HG02763 (cell line): Measurements from ENCODE around the gene OR51I2.

Experiments
- ATAC-seq: cut with Tn5 transposase; IDR thresholded peaks from one replicate; pipeline ENCODE4 v1.9.1; 2021; ENCODE audit warnings: mild to moderate bottlenecking, moderate library complexity; ENCODE audit not compliant: unreplicated experiment

The OR51I2 gene, protein sequence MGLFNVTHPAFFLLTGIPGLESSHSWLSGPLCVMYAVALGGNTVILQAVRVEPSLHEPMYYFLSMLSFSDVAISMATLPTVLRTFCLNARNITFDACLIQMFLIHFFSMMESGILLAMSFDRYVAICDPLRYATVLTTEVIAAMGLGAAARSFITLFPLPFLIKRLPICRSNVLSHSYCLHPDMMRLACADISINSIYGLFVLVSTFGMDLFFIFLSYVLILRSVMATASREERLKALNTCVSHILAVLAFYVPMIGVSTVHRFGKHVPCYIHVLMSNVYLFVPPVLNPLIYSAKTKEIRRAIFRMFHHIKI

DNA sequence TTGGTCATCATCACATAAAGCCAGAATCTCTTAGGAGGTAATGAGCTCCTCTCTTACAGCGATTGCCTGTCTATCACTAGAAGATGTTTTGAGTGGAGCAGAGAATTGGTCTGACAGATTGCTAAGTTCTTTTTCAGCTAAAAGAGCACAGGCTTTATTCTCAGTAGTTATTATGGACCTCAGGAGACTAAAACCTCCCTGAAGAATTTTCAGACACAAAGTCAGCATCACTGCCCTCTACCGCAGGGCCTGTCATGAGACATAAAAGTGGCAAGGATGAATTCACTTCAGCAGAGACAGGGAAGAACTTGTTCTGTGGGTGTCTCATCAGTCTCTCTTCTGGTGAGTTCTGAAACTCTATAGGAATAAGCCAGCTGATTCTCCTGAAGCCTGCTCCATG is at the start of gene OR51I2:
TSS of gene OR51I2 (plus strand) at position 301 of the 400 bp plus-strand sequence. CDS start 4,166 bp downstream, outside the sequence.
- no peak for ATAC-seq

DNA sequence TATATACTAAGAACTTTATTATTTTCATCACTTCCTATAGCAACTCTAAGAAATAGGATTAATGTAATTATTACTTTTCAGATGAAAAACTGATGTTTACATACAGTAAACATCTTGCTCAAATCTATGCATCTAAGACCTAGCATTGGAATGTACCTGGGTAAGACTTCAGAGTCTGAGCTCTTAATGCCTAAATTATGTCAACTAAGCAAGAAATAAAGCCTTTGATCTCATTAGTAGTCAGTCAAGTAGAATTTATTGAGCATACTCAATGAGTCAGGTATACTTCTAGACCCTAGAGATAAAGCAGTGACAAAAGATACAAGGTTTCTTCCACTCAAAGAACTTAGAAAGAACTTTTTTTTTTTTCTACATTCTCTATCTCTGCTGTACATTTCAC is 44.0 kb upstream of the OR51I2 start:
- no peak for ATAC-seq

DNA sequence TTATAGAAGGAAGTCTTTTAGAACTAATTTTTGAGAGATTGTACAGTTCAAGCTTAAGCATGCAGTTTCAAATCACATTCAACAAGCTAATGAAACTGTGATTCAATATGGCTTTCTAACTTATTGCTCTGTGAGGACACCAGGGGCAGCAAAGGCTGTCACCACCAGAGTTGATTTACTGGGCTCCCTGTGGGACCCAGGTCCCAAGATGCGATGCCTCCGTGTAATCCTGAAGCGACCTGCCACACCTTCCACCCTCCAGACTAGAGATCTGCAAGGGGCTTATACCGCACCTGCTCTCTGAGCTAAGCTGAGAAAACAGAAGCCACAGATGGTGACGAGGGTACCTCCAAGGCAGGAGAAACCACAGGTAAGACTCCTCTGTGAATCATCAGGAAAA is 28.1 kb upstream of the OR51I2 start:
- ATAC-seq, result no peak

DNA sequence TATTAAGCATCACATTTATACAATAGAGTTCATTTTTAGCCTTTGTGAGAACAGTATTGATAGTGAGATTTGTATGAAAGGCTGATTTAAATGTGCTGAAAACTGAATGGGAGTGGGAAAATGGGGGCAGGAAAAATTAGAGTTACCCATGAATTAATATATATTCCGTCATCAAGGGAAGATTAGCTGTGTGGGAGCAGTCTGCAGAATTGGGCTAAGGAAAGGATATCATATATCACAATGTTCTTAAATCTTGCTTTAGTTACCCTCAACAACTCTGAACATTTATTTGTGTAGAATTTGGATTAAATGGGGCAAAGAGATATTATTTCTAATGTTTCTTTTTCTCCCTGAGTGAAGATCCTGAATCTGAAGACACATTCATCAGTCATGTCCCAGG is 27.3 kb upstream of the OR51I2 start, which contains the start of gene OR51Q1:
TSS of gene OR51Q1 (plus strand) at position 301 of the 400 bp plus-strand sequence. CDS start at position 391, 90 bp downstream.
- no peak for ATAC-seq

DNA sequence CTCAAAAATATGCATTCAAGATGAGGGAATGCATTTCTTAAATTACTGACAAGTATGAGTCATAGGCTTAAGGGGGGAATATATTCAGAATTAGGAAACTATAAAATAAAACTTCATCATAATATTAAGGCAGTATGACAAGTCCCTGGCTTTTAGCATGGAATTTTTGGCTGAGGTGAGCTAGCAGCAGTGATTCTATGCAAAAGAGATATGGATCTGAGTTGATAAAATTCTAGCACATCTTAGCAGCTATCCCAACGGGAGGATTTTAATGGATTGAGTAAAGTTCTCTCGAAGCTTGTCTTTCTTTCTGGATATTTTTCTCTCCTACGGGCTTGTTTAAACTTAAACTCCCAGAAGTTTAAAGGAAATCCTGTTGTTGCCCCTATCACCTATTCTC is 26.0 kb upstream of the OR51I2 start:
- no peak for ATAC-seq

DNA sequence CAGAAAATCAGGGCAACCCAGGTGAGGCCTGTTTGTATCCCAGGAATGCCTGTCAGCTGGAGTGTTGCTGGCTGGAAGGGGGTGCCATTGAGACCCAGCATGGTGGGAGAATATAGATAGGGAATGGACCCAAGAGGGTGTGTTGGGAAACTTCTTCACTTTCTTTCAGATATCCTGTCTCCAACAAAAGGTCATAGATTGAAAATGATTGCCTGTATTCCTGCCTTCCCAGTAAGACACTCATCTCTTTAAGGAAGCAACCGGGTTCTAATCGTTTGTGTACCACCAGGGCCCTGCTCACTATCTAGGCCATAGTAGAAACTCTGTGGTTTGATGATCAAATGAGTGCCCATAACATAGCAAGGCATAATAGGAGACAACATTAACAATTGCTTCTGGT is 7.7 kb upstream of the OR51I2 start, which contains the start of gene OR51I1:
TSS of gene OR51I1 (minus strand) at position 101 of the 400 bp plus-strand sequence. CDS start at position 101, 0 bp downstream.
- no peak for ATAC-seq

DNA sequence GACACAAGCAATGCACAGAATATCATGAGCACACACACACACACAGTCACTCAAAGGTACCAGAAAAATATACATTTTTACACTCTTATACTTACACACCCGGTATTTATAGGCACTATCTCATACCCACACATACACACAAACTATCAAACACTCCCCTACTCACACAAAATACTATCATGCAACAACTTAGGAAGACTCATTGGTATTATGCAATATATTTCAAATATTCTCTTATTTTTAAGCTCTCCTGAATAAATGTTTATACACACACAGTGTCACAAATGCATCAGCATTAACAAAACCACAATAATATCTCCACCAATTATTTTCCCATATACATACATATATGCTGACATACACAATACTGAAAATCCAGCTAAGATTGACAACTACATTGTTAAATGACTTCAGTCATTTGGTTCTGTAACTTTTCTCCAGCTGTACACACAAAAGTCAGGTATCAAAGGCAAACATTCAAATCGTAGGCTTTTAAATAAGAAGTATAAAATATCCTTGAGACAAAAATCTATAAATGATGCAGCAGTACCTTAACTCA is 5.2 kb upstream of the OR51I2 start:
- no peak for ATAC-seq

DNA sequence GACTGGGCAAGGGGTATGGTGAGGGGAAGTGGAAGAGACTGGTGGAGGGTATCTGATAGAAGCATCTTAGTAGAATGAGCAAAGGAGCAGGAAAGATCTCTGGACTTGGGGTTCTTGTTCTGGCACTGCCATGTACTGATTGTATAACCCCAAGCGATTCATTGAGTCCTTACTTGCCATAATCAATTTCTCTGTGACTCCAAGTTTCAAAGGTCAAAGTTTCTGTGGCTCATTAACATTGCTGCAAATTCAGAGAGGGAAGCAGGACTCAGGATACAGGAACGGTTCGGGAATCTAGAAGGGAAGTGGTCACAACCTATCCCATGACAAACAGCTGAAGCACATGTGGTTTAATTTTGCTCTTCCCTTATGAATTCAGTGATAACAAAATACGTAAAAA is 309 bp downstream of the OR51I2 start:
- no peak for ATAC-seq

DNA sequence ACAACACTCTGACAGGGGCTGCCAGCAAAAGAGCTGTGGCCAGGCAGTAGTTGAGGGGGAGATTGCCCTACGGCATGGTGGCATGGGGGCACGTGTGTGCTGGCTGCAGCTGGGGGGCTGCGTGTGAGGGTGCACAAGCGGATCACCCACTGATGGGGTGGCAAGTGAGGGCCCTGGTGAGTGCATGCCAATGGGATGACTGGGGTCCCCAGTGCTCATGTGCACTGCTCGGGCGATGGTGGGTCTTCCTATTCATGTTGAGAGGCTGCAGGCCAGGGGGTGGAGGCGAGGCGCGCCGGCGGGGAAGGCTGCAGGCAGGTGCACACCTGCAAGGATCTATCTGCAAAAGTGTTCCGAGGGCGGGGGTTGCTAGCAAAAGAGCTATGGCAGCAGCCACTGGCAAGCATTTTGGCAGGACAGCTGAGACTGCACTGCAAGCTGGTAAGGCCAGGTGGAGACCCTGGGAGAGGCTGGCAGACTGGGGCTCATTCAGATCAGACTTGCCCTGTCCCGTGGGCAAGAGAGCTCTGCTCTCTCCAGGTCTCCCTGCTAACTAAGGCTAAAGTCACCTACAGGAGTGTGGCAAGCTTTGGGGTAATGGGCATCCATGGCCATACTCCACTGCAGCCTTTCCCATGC is 12.0 kb downstream of the OR51I2 start:
- no peak for ATAC-seq

DNA sequence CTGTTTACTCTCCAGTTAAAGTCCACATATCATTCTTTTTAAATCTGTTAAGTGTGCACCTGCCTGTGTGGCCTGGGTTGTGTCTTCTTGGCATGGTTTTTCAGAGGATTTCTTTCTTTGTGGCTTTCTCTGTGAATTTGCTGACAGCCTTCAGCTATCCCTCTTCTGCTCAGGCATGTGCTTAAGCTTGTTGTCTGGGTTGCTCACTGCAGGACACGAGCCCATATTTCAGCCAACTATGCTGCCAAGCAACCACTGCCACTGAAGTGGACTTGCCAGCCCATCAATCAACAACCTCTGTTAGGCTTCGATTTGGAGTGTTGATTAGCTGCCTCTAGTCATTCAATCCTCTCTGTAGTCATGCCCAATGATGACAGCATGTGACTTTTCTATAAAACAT is 18.4 kb downstream of the OR51I2 start:
- ATAC-seq, result no peak

DNA sequence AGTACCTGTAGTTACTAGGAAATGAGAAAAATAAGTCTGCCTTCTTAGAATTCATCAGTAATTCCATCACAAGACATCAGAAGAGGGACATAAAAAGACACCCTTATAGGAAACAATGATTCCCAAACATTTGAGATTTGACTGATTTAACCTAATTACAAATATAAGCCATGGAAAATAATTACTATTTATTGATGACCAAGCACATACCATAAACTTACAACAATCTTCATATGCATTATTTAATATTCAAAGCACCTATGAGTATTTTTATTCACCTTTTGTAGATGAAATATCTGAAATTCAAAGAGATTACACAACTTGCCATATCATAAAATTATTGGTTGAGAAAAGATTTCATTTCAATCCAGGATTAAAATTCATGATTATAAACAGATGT is 24.8 kb downstream of the OR51I2 start:
- no peak for ATAC-seq

DNA sequence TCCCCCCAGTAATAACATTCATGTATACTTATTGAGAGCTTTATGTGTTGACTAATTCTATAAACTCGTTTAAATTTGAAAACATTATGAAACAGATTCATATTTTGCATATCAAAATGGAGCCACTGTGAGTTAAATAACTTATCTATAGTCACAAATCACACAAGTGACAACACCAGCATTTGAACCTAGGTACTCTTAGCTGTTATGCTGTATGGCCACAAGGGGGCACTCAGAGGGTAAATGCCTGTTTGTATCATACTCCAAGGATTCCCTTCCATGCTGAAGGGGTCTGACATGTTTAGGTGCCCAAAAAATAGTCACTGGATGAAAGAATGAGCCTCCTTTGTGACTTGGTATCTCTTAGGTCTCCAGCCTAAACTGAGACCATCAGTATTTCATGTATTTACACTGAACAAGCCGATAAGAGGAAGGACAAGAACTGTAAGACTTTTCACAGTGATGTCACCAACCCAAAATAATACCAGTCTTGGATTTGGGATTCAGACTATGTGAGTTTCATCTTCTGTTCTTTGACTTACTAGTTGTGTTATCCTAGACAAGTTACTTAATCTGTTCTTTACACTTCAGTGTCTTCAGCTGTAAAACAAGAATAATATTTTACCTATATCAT is 27.2 kb downstream of the OR51I2 start:
- no peak for ATAC-seq

DNA sequence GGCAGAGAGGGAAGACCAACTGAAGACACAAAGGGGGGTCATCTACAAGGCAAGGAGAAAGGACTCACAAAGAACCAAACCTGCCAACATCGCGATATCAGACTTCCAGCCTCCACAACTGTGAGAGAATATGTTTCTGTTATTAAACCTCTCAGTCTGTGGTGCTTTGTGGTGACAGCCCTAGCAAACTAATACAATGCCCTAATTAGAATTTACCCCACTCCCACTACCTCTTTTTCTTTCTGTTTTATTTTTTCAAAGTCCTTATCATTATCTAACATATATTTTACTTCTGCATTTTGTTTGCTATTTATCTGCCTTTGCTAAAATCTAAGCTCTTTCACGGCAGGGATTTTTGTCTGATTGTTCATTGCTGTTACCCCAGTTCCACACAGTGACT is 36.9 kb downstream of the OR51I2 start:
- no peak for ATAC-seq

DNA sequence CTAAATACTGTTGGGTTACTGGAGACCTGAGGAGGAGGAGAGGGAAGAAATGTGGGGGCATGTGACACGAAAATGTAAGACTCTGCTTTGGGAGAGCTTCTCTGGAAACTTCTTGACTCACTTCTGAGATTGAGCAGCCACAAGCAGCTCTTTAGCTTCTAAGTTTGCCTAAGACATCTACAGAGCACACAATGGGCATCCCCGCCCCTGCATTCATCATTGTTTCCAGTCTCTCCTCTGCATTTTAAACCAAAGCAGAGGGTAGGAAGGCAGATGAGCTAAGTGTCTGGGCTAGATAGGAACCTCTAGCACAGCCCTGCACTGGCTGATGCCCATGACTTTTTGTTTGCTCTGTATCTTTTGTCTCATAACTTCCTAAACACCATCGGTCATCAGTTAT is 37.3 kb downstream of the OR51I2 start:
- ATAC-seq, result no peak

DNA sequence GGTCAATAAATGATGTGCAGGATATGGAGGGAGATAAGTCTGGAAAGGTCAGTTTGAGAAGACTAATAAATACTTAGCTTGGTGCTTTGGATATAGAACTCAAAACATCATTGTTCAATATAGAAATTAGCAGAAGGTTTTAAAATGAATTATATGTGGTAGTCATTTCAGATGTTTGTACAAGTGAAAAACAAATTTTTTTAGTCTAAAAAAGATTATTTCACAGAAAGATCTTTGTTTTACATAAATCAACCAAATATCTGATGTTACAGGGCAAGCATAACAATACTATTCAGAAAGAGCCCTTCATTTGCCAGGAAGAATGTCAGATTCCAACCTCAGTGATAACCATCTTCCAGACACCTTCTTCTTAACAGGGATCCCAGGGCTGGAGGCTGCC is 39.3 kb downstream of the OR51I2 start, which contains the start of gene OR52D1:
TSS of gene OR52D1 (plus strand) at position 301 of the 400 bp plus-strand sequence. CDS start at position 323, 22 bp downstream.
- ATAC-seq, result no peak

DNA sequence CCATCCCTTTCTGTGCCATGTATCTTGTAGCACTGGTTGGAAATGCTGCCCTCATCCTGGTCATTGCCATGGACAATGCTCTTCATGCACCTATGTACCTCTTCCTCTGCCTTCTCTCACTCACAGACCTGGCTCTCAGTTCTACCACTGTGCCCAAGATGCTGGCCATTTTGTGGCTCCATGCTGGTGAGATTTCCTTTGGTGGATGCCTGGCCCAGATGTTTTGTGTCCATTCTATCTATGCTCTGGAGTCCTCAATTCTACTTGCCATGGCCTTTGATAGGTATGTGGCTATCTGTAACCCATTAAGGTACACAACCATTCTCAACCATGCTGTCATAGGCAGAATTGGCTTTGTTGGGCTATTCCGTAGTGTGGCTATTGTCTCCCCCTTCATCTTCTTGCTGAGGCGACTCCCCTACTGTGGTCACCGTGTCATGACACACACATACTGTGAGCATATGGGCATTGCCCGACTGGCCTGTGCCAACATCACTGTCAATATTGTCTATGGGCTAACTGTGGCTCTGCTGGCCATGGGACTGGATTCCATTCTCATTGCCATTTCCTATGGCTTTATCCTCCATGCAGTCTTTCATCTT is 39.8 kb downstream of the OR51I2 start:
- no peak for ATAC-seq

DNA sequence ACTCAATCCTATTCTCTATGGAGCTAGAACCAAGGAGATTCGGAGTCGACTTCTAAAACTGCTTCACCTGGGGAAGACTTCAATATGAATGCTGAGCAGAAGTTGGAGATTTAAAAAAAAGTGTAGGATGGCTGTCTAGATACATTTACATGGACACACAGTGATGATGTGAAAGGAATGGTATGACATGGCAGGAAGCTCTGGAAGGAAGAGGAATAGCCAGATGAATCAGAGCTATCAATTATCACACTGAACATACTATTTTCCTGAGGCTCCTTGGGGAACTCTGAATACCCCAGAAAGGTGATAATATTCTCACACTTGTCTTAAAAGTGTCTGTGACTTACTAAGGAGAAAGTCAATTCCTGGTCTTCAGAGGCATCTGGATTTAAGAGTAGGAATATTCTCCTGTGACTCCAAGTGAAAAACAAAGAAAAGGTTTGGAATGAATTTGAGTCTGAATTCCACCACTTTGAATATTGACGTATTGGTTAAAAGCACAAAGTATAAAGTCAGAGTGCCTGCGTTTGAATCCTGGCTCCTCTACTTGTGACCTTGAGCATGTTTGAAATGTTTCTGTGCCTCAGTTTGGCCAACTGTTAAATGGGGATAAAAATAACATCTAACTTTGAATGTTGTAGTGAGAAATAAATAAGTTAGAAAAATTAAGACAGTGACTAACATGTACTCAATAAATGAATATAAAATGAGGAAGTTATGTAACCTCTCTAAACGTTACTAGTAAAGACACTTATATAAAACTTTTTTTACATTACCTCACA is 40.6 kb downstream of the OR51I2 start:
- ATAC-seq, result no peak

DNA sequence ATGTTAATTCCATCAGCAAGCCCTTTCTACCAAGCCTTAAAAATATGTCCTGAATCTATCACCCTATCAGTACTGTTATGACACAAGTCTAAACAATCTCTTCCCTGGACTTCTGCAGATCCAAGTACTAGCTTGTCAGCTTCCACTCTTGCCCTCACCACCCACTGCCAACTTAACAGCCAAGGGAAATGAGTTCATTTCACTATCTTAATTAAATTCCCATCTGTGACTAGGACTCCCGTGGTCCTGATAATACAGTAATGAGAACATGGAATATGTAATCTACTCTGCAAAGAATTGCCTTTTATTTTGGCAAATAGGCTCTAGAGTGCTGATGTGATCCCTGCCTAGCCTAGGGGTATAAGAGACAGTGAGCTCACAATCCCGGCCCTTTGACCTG is 50.5 kb downstream of the OR51I2 start:
- ATAC-seq, result no peak

DNA sequence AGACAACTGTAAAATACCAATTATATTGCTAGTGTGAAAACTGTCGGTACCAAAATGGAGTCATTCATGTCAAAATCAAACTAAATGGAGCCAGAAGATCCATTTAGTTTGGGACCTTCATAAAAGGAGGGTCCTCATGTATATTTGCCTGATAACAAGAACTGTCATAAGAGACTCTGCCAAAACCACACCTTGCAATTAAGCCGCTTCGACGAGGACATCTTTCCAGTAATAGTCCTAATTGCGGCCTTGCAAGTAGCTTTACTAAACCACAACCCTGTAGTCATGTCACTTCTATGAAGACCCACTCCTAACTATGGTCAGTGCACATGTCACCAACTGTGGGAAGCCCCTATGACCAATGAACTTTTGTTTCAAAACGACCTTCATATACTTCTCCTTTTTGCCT is 51.3 kb downstream of the OR51I2 start:
- ATAC-seq, result no peak

DNA sequence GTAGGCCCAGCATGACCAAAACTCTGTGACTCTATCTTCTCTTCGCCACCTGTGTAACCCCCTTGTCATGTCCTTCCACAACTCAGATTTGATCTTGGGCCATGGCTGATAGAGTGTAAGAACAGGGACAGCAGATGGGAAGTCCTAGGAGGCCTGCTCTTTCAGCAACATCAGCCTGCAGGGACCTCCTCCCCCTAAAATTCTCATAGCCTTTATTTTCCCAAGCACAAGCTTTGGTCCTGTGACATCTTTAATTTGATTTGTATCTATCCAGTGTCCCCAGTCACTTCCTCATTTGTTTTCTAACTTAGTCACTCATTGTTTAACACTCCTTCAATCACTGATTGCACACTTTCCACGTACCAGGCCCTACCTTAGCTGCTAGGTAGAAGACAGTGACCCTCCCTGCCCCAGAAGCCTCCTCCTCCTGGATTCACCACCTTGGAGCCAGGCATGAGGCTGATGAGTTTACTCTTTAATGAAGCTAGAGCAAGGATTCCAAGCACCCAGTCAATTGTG is 55.3 kb downstream of the OR51I2 start:
- ATAC-seq, result no peak
